Testis (tissue), 2 donors: Measurements from ENCODE around the gene ZMAT5.

Source experiments
- CTCF ChIP-seq, 3 experiments: fragments of 450-650 bp in 2 of 3; fragments of 200-600 bp in 1 of 3; sonication (generic) in 1 of 3; IDR thresholded peaks; one replicate each; pipeline ENCODE4 v1.5.1; 2016 to 2019; ENCODE audit warnings: antibody characterized with exemption in 3 of 3, mild to moderate bottlenecking in 2 of 3, moderate library complexity in 1 of 3
- POLR2A ChIP-seq: fragments of 450-650 bp; IDR thresholded peaks from one replicate; pipeline ENCODE4 v1.6.1; 2017; ENCODE audit warnings: antibody characterized with exemption, mild to moderate bottlenecking, moderate library complexity

GRCh38 chr22:29723766-29724165 is 43.0 kb downstream of the ZMAT5 start:
- TF ChIP-seq POLR2A (no peak), CTCF (IDR thresholded peaks at IDR 0.05) (no peak)
